Esophagus squamous epithelium (tissue), 4 donors: ENCODE data around the gene MYO15B.

Experiments used
- CTCF ChIP-seq, 6 experiments: fragments of 450-650 bp in 4 of 6; fragments of 200-600 bp in 2 of 6; sonication (generic) in 2 of 6; IDR thresholded peaks; one replicate each; pipeline ENCODE4 v1.5.1; 2016 to 2019; ENCODE audit warnings: antibody characterized with exemption in 6 of 6, mild to moderate bottlenecking in 4 of 6, moderate library complexity in 4 of 6
- POLR2A ChIP-seq, 4 donors: fragments of 450-650 bp; IDR thresholded peaks; one replicate each; pipeline ENCODE4 v1.6.1; 2017; ENCODE audit warnings: antibody characterized with exemption in 4 of 4, mild to moderate bottlenecking in 4 of 4, moderate library complexity in 3 of 4

GRCh38 chr17:75629157-75629556 lies 41.6 kb downstream of the MYO15B start:
- no peak for TF ChIP-seq CTCF (IDR thresholded peaks at IDR 0.05)
- no peak for TF ChIP-seq POLR2A (IDR thresholded peaks at IDR 0.05)
